GM12801 (cell line): ENCODE data around the gene PABPN1.

Source experiments
- CTCF ChIP-seq: IDR thresholded peaks from one replicate; pipeline ENCODE4 v1.5.1; 2011; ENCODE audit warnings: control low read depth; ENCODE audit not compliant: insufficient read length; ENCODE audit errors: extremely low read depth

Gene PABPN1

GRCh38 chr14:23306412-23307145 lies 14.7 kb upstream of the PABPN1 start, which contains the start of gene BCL2L2:
BCL2L2 (plus strand) TSS chr14:23306833; CDS start chr14:23307768, 935 bp downstream.
- TF ChIP-seq CTCF, result no peak

GRCh38 chr14:23307146-23307530 lies 14.1 kb upstream of the PABPN1 start:
- TF ChIP-seq CTCF, result no peak

GRCh38 chr14:23307687-23308644 lies 13.3 kb upstream of the PABPN1 start:
- TF ChIP-seq CTCF, result no peak

GRCh38 chr14:23308721-23309445 lies 12.4 kb upstream of the PABPN1 start:
- no peak for TF ChIP-seq CTCF

GRCh38 chr14:23310546-23310945 lies 10.7 kb upstream of the PABPN1 start:
- no peak for TF ChIP-seq CTCF

GRCh38 chr14:23316300-23316699 lies 5.0 kb upstream of the PABPN1 start:
- no peak for TF ChIP-seq CTCF
